HG03342 (cell line): ENCODE measurements around the gene UBA52.
A peak's percentile ranks its signal among the peaks of the same experiment; 100 is the strongest.
"Not testable (repeated sequence)": the region's sequence is repeated elsewhere in the genome, so short reads cannot be mapped to it uniquely, and the experiment has no call there.

Experiments used
- ATAC-seq: cut with Tn5 transposase; IDR thresholded peaks from one replicate; pipeline ENCODE4 v1.9.1; 2021; ENCODE audit warnings: mild to moderate bottlenecking, moderate library complexity; ENCODE audit not compliant: unreplicated experiment

UBA52 gene

GRCh38 chr19:18571564-18572344 lies at the start of gene UBA52:
Gene UBA52 (plus strand): TSS chr19:18571857. CDS start chr19:18573301, 1,444 bp downstream.
- peak; percentile 88 for ATAC-seq

DNA sequence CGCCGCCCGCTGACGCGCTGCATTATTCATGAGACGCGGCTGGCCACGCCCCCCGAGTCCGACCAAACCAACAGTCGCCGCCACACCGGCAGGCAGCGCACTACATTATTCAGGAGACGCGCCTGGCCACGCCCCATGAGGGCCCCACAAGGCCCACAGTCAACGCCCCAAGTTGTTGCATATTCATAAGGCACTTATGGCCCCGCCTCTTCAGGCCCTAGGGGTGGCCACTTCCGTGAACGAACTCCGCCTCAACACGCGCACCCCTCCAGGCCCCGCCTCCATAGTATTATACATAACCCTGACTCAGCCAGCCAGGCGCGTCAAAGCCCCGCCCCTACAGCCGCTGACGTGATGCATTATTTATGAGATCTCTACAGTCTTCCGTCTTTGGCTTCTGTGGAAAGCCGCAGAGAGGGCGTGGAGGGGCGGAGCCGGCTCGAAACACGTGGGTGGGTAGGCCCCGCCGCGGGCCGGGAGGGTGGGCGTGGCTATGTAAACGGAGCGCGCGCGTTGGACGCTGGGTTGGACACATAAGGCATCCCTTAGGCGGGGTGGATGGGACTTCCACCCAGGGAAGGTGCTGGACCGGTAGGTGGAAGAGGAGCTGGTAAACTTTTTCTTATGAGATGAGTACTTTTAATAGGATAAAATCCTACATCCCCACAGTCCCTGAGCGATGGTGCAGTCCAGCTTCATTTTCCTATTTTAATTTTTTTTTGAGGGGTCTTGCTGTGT lies 49.4 kb upstream of the UBA52 start:
- peak; percentile 87 for ATAC-seq

GRCh38 chr19:18522862-18523440 lies 48.7 kb upstream of the UBA52 start:
- not testable (repeated sequence) for ATAC-seq

- no peak for ATAC-seq
These were observed 47.8 kb upstream of the UBA52 start for GRCh38 chr19:18523841-18524240.

GRCh38 chr19:18526316-18526715 lies 45.3 kb upstream of the UBA52 start:
- no peak for ATAC-seq

GRCh38 chr19:18529782-18530181 lies 41.9 kb upstream of the UBA52 start:
- ATAC-seq = no peak

DNA sequence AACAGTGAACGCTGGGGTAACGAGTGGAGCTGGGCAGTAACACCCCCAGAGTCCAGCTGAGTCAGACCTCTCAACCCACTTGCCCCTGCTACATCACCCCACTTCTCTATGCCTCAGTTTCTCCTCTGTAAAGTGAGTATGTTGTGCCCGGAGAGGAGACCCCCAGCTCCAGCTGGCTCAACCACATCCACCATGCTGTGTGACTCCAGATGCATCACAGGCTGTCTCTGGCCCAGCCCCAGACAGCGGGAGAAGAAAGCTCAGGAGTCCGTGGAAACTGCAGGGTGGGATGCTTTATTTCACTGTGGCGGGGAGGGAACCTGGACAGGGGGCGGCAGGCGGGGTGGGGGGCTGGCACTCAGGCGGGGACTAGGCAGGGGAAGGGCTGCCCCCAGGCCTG lies 40.2 kb upstream of the UBA52 start:
- ATAC-seq = no peak

DNA sequence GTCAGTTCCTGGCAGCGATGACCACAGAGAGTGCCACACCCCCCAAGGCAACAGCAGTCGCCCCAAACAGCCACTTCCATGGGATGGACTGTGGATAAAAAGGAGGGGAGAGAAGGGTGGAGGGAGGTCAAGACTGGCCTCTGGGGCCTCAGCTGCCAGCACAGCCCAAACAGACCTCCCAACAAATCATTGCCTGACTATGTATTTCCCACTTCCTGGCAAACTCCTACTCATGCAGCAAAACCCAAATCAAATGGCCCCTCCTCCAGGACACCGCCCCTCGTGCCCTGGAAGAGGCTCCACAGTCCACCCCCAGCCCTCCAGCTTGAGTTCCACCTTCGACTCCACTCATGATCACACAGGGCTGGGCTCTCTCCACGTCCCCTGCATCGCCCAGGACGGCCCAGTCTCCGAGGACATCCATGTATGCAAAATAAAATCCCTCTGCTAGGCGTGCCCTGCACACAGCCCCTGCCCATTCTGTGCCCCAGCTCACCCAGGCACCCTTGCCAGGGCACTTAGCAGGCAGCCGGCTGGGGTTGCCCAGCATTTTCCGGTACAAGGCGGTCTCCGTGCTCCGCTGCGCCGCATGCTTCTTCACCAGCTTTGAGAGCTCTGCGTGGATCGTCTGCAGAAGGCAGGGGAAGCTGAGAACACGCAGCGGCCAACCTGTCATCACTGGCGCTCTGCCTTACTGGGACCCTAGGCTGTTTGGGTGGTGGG lies 39.3 kb upstream of the UBA52 start:
- ATAC-seq = no peak

- ATAC-seq = no peak
These were observed 38.6 kb upstream of the UBA52 start for GRCh38 chr19:18533058-18533457.

- ATAC-seq = no peak
These were observed 35.2 kb upstream of the UBA52 start for GRCh38 chr19:18536475-18536874.

DNA sequence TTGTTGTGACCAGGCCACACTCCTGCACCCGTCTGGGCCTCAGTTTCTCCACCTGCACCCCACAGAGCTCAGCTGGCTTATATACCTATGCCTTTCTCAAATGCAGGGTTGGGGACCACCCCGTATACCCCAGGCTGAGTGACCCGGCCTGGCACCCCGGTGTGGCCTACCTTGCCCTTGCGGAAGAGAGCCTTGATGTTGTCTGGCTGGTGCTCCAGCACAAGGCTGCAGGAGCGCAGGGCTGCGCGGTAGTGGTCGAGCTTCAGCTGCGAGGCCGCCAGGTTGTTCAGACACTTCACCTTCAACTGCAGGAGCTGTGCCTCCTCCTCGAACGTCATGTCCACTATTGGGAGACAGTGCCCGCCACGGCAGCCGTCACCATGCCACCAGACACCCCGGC lies 34.2 kb upstream of the UBA52 start:
- no peak for ATAC-seq

- no peak for ATAC-seq
These were observed 33.5 kb upstream of the UBA52 start for GRCh38 chr19:18538115-18538514.

DNA sequence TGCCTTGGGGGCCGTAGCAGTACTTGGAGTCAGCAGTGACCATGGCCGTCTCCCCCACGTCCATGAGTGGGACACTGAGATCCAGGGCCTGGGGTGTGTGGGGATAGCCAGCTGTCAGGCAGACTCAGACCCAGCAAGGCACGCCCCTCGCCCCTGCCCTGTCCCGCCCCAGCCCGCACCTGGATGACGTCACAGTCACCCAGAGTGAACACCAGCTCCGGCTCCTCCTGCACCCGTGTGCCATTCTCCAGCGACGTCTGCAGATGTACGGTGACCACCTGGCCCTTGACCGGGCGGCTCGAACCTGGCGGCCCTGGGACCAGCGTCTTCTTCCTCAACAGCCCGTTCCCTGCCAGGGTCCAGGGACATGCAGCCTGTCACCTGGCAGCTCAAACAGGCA lies 32.3 kb upstream of the UBA52 start:
- no peak for ATAC-seq

- ATAC-seq = not testable (repeated sequence)
These were observed 31.5 kb upstream of the UBA52 start for GRCh38 chr19:18540200-18540599.

GRCh38 chr19:18541258-18541991 lies 30.2 kb upstream of the UBA52 start:
- no peak for ATAC-seq

- no peak for ATAC-seq
These were observed 29.4 kb upstream of the UBA52 start for GRCh38 chr19:18541992-18542940.

DNA sequence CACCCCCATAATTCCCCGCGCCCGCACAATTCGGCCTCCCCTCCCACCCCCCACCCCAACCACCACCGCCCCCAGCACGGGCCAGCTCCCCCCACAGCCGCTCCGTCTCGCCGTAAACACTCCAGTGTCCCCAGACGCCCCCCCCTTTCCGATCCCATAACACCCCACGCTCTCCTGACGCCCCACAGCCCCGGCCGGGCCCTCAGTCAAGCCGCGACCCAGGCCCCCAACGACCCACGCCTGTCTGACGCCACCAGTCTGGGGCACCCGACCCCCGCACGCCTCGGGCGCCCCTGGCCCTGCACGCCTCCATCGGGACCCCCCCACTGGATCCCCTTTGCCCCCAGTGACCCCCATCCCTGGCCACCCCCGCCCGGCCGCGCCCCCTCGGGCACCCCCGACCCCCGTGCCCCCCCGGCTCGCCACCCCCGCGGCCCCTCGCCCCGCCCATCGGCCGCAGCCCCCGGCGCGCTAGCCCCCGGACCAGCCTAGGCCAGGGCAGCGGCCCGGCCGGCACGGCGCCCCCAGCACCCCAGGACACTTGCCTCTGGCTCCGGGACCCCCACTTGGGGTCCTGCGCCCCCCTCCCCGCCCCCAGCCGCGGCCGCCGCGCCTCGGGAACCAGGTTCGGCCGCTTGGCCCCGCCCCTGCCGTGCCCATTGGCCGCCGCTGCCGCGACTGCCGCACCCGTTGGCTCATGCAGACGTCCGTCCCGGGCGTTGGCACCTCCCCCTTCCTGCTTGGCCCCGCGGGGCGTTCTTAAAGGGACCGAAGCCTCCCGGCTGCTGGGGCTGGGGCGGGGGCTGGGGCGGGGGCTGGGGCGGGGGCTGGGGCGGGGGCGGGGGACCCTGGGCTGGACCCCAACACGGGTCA lies 28.5 kb upstream of the UBA52 start, which contains the start of gene FKBP8:
Gene FKBP8 (minus strand): TSS at position 633 of the 873 bp plus-strand sequence. CDS start 1,603 bp downstream, outside the sequence.
- peak; percentile 86 for ATAC-seq

DNA sequence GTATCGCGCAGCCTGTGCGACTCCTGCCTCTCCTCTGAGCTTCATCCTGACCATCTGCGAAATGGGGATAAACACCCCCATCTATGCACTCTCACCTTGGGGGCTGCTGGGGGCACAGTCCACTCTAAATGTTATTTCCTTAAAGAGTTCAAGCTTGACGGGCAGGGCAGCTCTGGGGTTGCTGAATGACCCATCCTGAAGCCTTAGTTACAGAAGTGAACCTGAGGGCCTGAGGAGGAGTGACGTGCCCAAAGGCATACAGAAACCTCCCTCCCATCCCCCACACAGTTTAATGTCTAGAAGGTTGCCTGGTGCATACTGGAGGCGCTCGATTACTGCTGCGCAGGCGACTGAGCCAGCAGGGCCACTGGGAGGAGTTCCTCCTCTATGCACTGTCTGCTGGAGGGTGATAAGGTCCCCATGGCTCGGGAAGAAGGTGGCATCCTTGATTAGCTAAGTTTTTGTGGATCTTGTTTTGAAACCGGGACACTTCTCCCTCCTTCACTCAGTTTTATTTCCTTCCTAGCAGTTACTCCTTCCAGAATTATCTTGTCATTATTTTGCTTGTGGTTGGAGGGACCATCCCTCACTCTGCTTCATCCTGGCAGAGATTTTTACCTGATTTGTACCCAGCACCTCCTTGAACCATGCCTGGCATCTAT lies 27.7 kb upstream of the UBA52 start:
- peak; percentile 56 for ATAC-seq
